Liver (tissue), 9 donors: Measurements from ENCODE around the gene BTBD9. TPM values are rescaled to one million over a fixed set of nuclear protein-coding genes. Genes with fewer than 3 reads are reported as not detected.

Experiments
- DNase-seq: peaks from one replicate; pipeline ENCODE4 v3.0.0-alpha.2; 2017; ENCODE audit warnings: low spot score
- H3K27ac ChIP-seq, 2 donors: one replicate each; pipeline ENCODE4 v1.7.0; 2013; ENCODE audit warnings: inconsistent platforms in 2 of 2, low read length in 2 of 2, control low read depth in 1 of 2, low read depth in 1 of 2, mild to moderate bottlenecking in 1 of 2
- H3K27me3 ChIP-seq, 4 donors: one replicate each; pipeline versions ENCODE4 v1.6.1 to v1.7.0; 2013; ENCODE audit warnings: low read length in 3 of 4, inconsistent platforms in 1 of 4, mild to moderate bottlenecking in 1 of 4, moderate library complexity in 1 of 4; ENCODE audit not compliant: control insufficient read depth in 4 of 4, insufficient read depth in 4 of 4
- H3K36me3 ChIP-seq, 4 donors: one replicate each; pipeline versions ENCODE4 v1.6.1 to v1.7.0; 2013; ENCODE audit warnings: low read length in 3 of 4, mild to moderate bottlenecking in 3 of 4, low read depth in 1 of 4, moderate library complexity in 1 of 4; ENCODE audit not compliant: control insufficient read depth in 4 of 4, insufficient read depth in 3 of 4
- H3K4me1 ChIP-seq, 4 donors: one replicate each; pipeline versions ENCODE4 v1.6.1 to v1.7.0; 2013; ENCODE audit warnings: low read length in 3 of 4, mild to moderate bottlenecking in 3 of 4, moderate library complexity in 1 of 4; ENCODE audit not compliant: control insufficient read depth in 4 of 4, insufficient read depth in 4 of 4
- H3K4me3 ChIP-seq, 3 donors: one replicate each; pipeline versions ENCODE4 v1.6.1 to v1.7.0; 2013; ENCODE audit warnings: low read length in 3 of 3, control low read depth in 1 of 3, low read depth in 1 of 3, mild to moderate bottlenecking in 1 of 3
- H3K9ac ChIP-seq, 2 donors: one replicate each; pipeline ENCODE4 v1.7.0; 2013; ENCODE audit warnings: low read length in 2 of 2, mild to moderate bottlenecking in 2 of 2, moderate library complexity in 2 of 2, control low read depth in 1 of 2, low read depth in 1 of 2
- H3K9me3 ChIP-seq, 4 donors: one replicate each; pipeline versions ENCODE4 v1.6.1 to v1.7.0; 2013; ENCODE audit warnings: low read length in 3 of 4; ENCODE audit not compliant: control insufficient read depth in 4 of 4
- EGR1 ChIP-seq, 2 donors: IDR thresholded peaks; 2 replicates each; pipeline ENCODE4 v1.6.1; 2016 to 2018; ENCODE audit warnings: antibody characterized with exemption in 2 of 2, low read depth in 2 of 2
- FOXA1 ChIP-seq: IDR thresholded peaks from 2 replicates; pipeline ENCODE4 v1.6.1; 2016; ENCODE audit warnings: antibody characterized with exemption
- FOXA2 ChIP-seq: IDR thresholded peaks from 2 replicates; pipeline ENCODE4 v1.6.1; 2016; ENCODE audit warnings: antibody characterized with exemption
- GABPA ChIP-seq, 2 donors: IDR thresholded peaks in 1 of 2; conservative IDR thresholded peaks in 1 of 2; 2 replicates each; pipeline ENCODE4 v1.6.1; 2016; ENCODE audit warnings: antibody characterized with exemption in 2 of 2, mild to moderate bottlenecking in 1 of 2, moderate library complexity in 1 of 2
- HNF4A ChIP-seq, 2 donors: conservative IDR thresholded peaks; 2 replicates each; pipeline ENCODE4 v1.6.1; 2016; ENCODE audit warnings: antibody characterized with exemption in 2 of 2, mild to moderate bottlenecking in 2 of 2
- HNF4G ChIP-seq: IDR thresholded peaks from 2 replicates; pipeline ENCODE4 v1.6.1; 2016; ENCODE audit warnings: antibody characterized with exemption
- JUND ChIP-seq, 2 donors: IDR thresholded peaks; 2 replicates each; pipeline ENCODE4 v1.6.1; 2016; ENCODE audit warnings: antibody characterized with exemption in 2 of 2
- NR2F2 ChIP-seq: IDR thresholded peaks from 2 replicates; pipeline ENCODE4 v1.6.1; 2016; ENCODE audit warnings: antibody characterized with exemption
- RAD21 ChIP-seq, 2 donors: IDR thresholded peaks; 2 replicates each; pipeline ENCODE4 v1.6.1; 2016; ENCODE audit warnings: antibody characterized with exemption in 2 of 2, mild to moderate bottlenecking in 2 of 2
- RXRA ChIP-seq, 2 donors: IDR thresholded peaks; 2 replicates each; pipeline ENCODE4 v1.6.1; 2017 to 2018; ENCODE audit warnings: antibody characterized with exemption in 2 of 2, mild to moderate bottlenecking in 1 of 2
- SP1 ChIP-seq: IDR thresholded peaks from 2 replicates; pipeline ENCODE4 v1.6.1; 2018; ENCODE audit warnings: antibody characterized with exemption, mild to moderate bottlenecking
- TAF1 ChIP-seq: conservative IDR thresholded peaks from 2 replicates; pipeline ENCODE4 v1.6.1; 2016; ENCODE audit warnings: antibody characterized with exemption, mild to moderate bottlenecking
- YY1 ChIP-seq: IDR thresholded peaks from 2 replicates; pipeline ENCODE4 v1.6.1; 2016; ENCODE audit warnings: antibody characterized with exemption, mild to moderate bottlenecking
- WGBS: extraction: QIAGEN DNeasy Blood & Tissue Kit; methylation state at CpG from one replicate; pipeline ENCODE4 v1.1.7; 2013; 5-methylcytosine and 5-hydroxymethylcytosine counted together
- polyA plus RNA-seq, 2 donors: library from polyadenylated mRNA; stranded (reverse) in 1 of 2; unstranded in 1 of 2; fragments of 200-250 nt in 1 of 2; fragments of >200 nt in 1 of 2; fragmentation: Nextera tagmentation in 1 of 2; extraction: Ambion mirVana in 1 of 2; gene quantifications; one replicate each; pipeline versions ENCODE4 v1.2.1 to v1.2.3, GENCODE V29; 2013 to 2015
- total RNA-seq, 2 donors: library from RNA; depleted of rRNA; stranded (reverse); fragments of >200 nt; gene quantifications; one replicate each; pipeline ENCODE4 v1.2.3, GENCODE V29; 2014
- TF ChIP-seq, protein P1 (sequence below): fragments of 150-350 bp; IDR thresholded peaks from 2 replicates; pipeline ENCODE4 v1.5.1; 2017; ENCODE audit warnings: improper control_type of control experiment, low read depth, low read length; ENCODE audit not compliant: missing input control
- TF ChIP-seq, protein P2 (sequence below): IDR thresholded peaks from 2 replicates; pipeline ENCODE4 v1.6.1; 2016; ENCODE audit warnings: antibody characterized with exemption, mild to moderate bottlenecking
- TF ChIP-seq, protein P3 (sequence below): IDR thresholded peaks from 2 replicates; pipeline ENCODE4 v1.6.1; 2016; ENCODE audit warnings: antibody characterized with exemption
- TF ChIP-seq, protein P4 (sequence below): IDR thresholded peaks from 2 replicates; pipeline ENCODE4 v1.6.1; 2016; ENCODE audit warnings: antibody characterized with exemption
- TF ChIP-seq, protein P5 (sequence below): IDR thresholded peaks from 2 replicates; pipeline ENCODE4 v1.6.1; 2016; ENCODE audit warnings: antibody characterized with exemption
- donor health status: healthy.
- donor health status: healthy.
- donor health status: healthy.
- donor health status: healthy.
- donor health status: healthy.

The BTBD9 gene
- total and polyA plus RNA-seq, 4 donors = 2.0 to 12.4 (median 5.7) TPM

DNA sequence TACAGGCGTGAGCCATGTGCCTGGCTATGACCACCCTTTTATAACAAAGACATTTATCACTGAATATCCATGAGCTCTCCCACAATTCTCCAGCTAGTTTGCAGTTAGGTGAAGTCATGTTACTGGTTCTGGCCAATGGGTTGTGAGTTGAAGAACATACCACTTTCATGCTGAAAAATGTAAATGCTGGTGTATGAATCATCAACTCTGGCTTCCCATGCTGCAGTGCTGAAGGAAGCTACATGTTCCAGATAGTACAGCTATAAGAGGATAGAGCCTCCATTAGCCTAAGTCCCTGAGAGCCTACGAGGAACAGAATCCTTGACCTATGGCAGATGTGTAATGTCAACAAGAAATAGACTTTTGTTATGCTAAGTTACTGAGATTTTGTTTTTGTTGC, 180.4 kb downstream of the BTBD9 start (continued):
- no peak for TF ChIP-seq HNF4A (conservative IDR thresholded peaks at IDR 0.05)
- no peak for TF ChIP-seq SP1
- no peak for TF ChIP-seq YY1

DNA sequence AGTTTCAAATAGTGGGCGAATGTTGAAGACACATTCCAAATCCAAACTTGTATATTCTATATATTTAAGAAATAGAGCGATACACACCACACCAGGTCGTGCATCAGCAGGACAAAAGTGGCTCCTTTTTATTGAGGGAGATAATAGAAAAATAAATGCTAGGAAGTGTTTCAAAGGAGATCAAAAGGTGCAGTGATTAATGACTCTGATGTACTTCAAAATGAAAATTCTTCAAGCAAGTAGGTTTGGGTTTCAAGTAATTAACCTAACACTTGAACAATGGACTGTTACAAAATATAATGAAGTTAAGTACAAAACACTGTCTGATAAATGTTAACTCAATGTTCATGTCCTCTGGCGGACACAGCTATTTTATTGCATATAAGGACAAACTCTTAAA, 185.9 kb downstream of the BTBD9 start:
- WGBS = 97% methylated on average over 4 of the region's 4 CpGs
- no peaks in the 10 kb centered on the region for H3K27me3 ChIP-seq
- H3K4me1 ChIP-seq = peaks cover 0 to 6% (median under 1%) of the 10 kb centered on the region in 4 donors
- DNase-seq = no peak
- H3K4me3 ChIP-seq = no peak overlapping the region
- H3K27ac ChIP-seq = no peak overlapping the region
- H3K36me3 ChIP-seq = no peaks in the 10 kb centered on the region
- TF ChIP-seq, protein P1, sequence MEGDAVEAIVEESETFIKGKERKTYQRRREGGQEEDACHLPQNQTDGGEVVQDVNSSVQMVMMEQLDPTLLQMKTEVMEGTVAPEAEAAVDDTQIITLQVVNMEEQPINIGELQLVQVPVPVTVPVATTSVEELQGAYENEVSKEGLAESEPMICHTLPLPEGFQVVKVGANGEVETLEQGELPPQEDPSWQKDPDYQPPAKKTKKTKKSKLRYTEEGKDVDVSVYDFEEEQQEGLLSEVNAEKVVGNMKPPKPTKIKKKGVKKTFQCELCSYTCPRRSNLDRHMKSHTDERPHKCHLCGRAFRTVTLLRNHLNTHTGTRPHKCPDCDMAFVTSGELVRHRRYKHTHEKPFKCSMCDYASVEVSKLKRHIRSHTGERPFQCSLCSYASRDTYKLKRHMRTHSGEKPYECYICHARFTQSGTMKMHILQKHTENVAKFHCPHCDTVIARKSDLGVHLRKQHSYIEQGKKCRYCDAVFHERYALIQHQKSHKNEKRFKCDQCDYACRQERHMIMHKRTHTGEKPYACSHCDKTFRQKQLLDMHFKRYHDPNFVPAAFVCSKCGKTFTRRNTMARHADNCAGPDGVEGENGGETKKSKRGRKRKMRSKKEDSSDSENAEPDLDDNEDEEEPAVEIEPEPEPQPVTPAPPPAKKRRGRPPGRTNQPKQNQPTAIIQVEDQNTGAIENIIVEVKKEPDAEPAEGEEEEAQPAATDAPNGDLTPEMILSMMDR = no peak
- TF ChIP-seq HNF4G = no peak
- TF ChIP-seq, protein P2, sequence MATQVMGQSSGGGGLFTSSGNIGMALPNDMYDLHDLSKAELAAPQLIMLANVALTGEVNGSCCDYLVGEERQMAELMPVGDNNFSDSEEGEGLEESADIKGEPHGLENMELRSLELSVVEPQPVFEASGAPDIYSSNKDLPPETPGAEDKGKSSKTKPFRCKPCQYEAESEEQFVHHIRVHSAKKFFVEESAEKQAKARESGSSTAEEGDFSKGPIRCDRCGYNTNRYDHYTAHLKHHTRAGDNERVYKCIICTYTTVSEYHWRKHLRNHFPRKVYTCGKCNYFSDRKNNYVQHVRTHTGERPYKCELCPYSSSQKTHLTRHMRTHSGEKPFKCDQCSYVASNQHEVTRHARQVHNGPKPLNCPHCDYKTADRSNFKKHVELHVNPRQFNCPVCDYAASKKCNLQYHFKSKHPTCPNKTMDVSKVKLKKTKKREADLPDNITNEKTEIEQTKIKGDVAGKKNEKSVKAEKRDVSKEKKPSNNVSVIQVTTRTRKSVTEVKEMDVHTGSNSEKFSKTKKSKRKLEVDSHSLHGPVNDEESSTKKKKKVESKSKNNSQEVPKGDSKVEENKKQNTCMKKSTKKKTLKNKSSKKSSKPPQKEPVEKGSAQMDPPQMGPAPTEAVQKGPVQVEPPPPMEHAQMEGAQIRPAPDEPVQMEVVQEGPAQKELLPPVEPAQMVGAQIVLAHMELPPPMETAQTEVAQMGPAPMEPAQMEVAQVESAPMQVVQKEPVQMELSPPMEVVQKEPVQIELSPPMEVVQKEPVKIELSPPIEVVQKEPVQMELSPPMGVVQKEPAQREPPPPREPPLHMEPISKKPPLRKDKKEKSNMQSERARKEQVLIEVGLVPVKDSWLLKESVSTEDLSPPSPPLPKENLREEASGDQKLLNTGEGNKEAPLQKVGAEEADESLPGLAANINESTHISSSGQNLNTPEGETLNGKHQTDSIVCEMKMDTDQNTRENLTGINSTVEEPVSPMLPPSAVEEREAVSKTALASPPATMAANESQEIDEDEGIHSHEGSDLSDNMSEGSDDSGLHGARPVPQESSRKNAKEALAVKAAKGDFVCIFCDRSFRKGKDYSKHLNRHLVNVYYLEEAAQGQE = no peak
- TF ChIP-seq TAF1 = no peak
- no peak for TF ChIP-seq GABPA (IDR thresholded peaks at IDR 0.05 in 1 of 2, conservative IDR thresholded peaks at IDR 0.05 in 1 of 2)
- TF ChIP-seq FOXA2 = no peak
- TF ChIP-seq NR2F2 = no peak
- TF ChIP-seq EGR1 (IDR thresholded peaks at IDR 0.05; ENCODE audit: low read depth in 2 of 2) = no peak
- no peak for TF ChIP-seq SP1
- TF ChIP-seq, protein P3, sequence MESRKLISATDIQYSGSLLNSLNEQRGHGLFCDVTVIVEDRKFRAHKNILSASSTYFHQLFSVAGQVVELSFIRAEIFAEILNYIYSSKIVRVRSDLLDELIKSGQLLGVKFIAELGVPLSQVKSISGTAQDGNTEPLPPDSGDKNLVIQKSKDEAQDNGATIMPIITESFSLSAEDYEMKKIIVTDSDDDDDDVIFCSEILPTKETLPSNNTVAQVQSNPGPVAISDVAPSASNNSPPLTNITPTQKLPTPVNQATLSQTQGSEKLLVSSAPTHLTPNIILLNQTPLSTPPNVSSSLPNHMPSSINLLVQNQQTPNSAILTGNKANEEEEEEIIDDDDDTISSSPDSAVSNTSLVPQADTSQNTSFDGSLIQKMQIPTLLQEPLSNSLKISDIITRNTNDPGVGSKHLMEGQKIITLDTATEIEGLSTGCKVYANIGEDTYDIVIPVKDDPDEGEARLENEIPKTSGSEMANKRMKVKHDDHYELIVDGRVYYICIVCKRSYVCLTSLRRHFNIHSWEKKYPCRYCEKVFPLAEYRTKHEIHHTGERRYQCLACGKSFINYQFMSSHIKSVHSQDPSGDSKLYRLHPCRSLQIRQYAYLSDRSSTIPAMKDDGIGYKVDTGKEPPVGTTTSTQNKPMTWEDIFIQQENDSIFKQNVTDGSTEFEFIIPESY = no peak
- no peaks in the 10 kb centered on the region for H3K9me3 ChIP-seq
- no peak overlapping the region for H3K9ac ChIP-seq

DNA sequence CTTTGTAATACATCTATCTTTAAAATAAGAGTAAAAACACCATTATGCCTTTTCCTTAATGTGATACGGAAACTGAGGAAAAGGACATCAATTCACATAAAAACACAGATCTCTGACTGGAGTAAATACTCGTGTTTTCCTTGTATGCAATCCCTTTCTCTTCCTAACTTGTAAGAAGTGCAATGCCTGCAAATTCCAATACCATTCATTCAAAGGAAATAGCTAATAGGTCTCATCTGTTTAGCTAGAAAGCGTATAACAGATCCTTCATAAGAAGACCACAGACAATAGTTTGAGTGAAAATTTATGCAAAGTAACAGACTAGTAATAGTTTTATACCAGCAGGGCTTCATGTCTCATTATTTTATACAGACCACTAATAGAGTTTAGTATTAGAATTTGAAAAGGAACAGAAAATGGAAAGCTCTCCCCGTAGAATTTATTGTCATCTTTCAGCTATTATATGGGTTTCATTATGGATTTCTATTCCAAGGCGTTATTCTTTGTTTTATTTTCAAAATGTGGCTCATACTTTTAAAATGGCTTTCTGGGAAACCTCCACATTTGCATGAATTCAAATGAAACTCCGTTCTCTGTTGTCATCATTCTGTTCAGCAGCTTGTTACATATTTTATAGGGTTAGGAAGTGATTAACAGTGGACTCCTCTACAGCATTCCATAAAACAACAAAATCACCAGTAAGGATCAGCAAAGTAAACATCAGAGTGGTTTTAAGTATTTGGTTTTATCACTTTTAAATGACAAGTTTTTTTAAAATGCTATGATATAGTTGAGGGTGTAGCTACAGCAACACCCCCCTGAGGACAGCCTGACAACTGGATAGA, 186.7 kb downstream of the BTBD9 start:
- peaks cover 0 to 6% (median under 1%) of the 10 kb centered on the region in 4 donors for H3K4me1 ChIP-seq
- H3K9ac ChIP-seq = no peak overlapping the region
- WGBS = 94% methylated on average over 6 of the region's 6 CpGs
- no peaks in the 10 kb centered on the region for H3K9me3 ChIP-seq
- H3K36me3 ChIP-seq = no peaks in the 10 kb centered on the region
- no peak for DNase-seq
- H3K27ac ChIP-seq = no peak overlapping the region
- H3K4me3 ChIP-seq = no peak overlapping the region
- no peaks in the 10 kb centered on the region for H3K27me3 ChIP-seq
- TF ChIP-seq FOXA1 (no peak), JUND (IDR thresholded peaks at IDR 0.05) (no peak), RXRA (IDR thresholded peaks at IDR 0.05) (no peak), RAD21 (IDR thresholded peaks at IDR 0.05) (no peak), NR2F2 (no peak), FOXA2 (no peak)
- TF ChIP-seq, protein P3 = no peak
- TF ChIP-seq, protein P1 = no peak
- TF ChIP-seq, protein P4, sequence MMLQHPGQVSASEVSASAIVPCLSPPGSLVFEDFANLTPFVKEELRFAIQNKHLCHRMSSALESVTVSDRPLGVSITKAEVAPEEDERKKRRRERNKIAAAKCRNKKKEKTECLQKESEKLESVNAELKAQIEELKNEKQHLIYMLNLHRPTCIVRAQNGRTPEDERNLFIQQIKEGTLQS = no peak
- TF ChIP-seq, protein P5, sequence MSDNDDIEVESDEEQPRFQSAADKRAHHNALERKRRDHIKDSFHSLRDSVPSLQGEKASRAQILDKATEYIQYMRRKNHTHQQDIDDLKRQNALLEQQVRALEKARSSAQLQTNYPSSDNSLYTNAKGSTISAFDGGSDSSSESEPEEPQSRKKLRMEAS = no peak
